ENCODE data around the gene CDCA3.

DNA sequence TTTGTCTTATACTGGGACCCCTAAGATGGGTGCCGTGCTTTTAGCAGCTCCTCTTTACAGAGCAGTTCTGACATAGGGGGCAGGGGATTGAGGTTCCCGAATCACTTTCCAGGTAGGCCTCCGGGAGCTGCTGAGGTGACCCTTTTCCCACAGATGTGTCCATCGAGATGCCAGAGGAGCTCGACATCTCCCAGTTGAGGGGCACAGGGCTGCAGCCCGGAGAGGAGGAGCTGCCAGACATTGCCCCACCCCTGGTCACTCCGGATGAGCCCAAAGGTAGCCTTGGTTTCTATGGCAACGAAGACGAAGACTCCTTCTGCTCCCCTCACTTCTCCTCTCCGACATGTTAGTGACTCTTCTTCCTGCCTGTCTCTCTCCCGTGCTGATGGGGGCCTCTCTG lies 11.9 kb upstream of the CDCA3 start:
- TF ChIP-seq EZH2phosphoT487 (IDR thresholded peaks at IDR 0.05; ENCODE audit: unreplicated experiment) (no peak), ZNF114 (CRISPR knock-in tag; IDR thresholded peaks at IDR 0.05) (no peak), CREB1 (CRISPR knock-in tag; IDR thresholded peaks at IDR 0.05; ENCODE audit: low read depth) (no peak), EZH2 (IDR thresholded peaks at IDR 0.05; ENCODE audit: low read depth, unreplicated experiment) (no peak)
- TF ChIP-seq, protein P1, sequence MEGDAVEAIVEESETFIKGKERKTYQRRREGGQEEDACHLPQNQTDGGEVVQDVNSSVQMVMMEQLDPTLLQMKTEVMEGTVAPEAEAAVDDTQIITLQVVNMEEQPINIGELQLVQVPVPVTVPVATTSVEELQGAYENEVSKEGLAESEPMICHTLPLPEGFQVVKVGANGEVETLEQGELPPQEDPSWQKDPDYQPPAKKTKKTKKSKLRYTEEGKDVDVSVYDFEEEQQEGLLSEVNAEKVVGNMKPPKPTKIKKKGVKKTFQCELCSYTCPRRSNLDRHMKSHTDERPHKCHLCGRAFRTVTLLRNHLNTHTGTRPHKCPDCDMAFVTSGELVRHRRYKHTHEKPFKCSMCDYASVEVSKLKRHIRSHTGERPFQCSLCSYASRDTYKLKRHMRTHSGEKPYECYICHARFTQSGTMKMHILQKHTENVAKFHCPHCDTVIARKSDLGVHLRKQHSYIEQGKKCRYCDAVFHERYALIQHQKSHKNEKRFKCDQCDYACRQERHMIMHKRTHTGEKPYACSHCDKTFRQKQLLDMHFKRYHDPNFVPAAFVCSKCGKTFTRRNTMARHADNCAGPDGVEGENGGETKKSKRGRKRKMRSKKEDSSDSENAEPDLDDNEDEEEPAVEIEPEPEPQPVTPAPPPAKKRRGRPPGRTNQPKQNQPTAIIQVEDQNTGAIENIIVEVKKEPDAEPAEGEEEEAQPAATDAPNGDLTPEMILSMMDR (conservative IDR thresholded peaks at IDR 0.05; ENCODE audit: low read depth in 2 of 2): no peak

All from GM23338 (cell line).